Left ventricle myocardium inferior (tissue), 1 donor: Measurements from ENCODE around the gene PLCL2. TPM values are rescaled to one million over a fixed set of nuclear protein-coding genes. Genes with fewer than 3 reads are reported as not detected.

Source experiments
- DNase-seq: peaks from one replicate; pipeline ENCODE4 v3.0.0-alpha.2; 2020
- H3K27ac ChIP-seq: fragments of 200-600 bp; replicated peaks from 2 replicates; pipeline ENCODE4 v1.8.0; 2021
- H3K27me3 ChIP-seq: fragments of 200-600 bp; 2 replicates; pipeline ENCODE4 v1.8.0; 2021; ENCODE audit warnings: low read depth
- H3K36me3 ChIP-seq: fragments of 200-600 bp; 2 replicates; pipeline ENCODE4 v1.8.0; 2021
- H3K4me1 ChIP-seq: fragments of 200-600 bp; 2 replicates; pipeline ENCODE4 v1.8.0; 2021
- H3K4me3 ChIP-seq: fragments of 200-600 bp; 2 replicates; pipeline ENCODE4 v1.8.0; 2021; ENCODE audit warnings: mild to moderate bottlenecking, moderate library complexity
- H3K9me3 ChIP-seq: fragments of 200-600 bp; replicated peaks from 2 replicates; pipeline ENCODE4 v1.8.0; 2021
- intact Hi-C: fragments of 100-400 bp; cut with micrococcal nuclease; formaldehyde crosslinking; loops from one replicate; pipeline ENCODE4 v1.11.0; 2022
- total RNA-seq: library from RNA; stranded (reverse); fragmentation: NEBNext Ultra II Directional; extraction: Animal tissue kit (Norgen Biotek cat#: 25700); gene quantifications from one replicate; pipeline ENCODE4 v1.2.1, GENCODE V29; 2021
- TF ChIP-seq, protein P1 (sequence below): fragments of 200-600 bp; IDR thresholded peaks from 2 replicates; pipeline ENCODE4 v1.8.0; 2021; ENCODE audit warnings: antibody characterized with exemption, mild to moderate bottlenecking, borderline replicate concordance
- donor health status: DM: no; HTN: yes; CAD: no; lungs with severe emphysema.

PLCL2 gene
- total RNA-seq, 1 donor from 2014 or later: 48.1 TPM

GRCh38 chr3:17087509-17087908 lies 202.8 kb downstream of the PLCL2 start:
- Histone ChIP-seq H3K27me3 (no peaks in the 10 kb centered on the region), H3K27ac (peak overlapping the region; percentile 76), H3K36me3 (peaks cover 9% of the 10 kb centered on the region), H3K4me3 (no peak overlapping the region), H3K4me1 (peaks cover 52% of the 10 kb centered on the region), H3K9me3 (no peaks in the 10 kb centered on the region)
- TF ChIP-seq, protein P1, sequence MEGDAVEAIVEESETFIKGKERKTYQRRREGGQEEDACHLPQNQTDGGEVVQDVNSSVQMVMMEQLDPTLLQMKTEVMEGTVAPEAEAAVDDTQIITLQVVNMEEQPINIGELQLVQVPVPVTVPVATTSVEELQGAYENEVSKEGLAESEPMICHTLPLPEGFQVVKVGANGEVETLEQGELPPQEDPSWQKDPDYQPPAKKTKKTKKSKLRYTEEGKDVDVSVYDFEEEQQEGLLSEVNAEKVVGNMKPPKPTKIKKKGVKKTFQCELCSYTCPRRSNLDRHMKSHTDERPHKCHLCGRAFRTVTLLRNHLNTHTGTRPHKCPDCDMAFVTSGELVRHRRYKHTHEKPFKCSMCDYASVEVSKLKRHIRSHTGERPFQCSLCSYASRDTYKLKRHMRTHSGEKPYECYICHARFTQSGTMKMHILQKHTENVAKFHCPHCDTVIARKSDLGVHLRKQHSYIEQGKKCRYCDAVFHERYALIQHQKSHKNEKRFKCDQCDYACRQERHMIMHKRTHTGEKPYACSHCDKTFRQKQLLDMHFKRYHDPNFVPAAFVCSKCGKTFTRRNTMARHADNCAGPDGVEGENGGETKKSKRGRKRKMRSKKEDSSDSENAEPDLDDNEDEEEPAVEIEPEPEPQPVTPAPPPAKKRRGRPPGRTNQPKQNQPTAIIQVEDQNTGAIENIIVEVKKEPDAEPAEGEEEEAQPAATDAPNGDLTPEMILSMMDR: no peak
- intact Hi-C loops: no loop called here
- DNase-seq: no peak

DNA sequence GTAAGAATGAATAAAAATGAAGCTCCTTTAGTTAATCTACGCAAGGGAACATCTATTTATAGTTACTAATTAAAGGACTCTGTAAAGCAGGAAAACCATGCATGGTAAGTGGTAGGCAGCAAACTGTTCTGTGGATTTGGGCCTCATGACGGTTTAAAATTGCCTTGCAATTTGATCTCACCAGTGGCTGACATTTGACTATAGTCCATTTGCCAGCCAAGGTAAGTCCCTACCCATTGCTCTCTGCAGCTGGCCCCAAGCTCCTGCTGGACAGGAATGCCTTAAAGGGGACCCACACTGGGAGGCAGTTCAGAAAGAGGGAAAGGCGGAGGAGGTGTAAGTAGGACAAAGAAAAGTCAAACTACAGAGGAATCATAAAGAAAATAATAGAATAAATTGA lies 203.3 kb downstream of the PLCL2 start:
- Histone ChIP-seq H3K27ac (peak overlapping the region; percentile 76), H3K27me3 (no peaks in the 10 kb centered on the region), H3K9me3 (no peaks in the 10 kb centered on the region), H3K36me3 (peaks cover 9% of the 10 kb centered on the region), H3K4me3 (no peak overlapping the region), H3K4me1 (peaks cover 55% of the 10 kb centered on the region)
- intact Hi-C loops: no loop called here
- no peak for DNase-seq
- TF ChIP-seq, protein P1: no peak

DNA sequence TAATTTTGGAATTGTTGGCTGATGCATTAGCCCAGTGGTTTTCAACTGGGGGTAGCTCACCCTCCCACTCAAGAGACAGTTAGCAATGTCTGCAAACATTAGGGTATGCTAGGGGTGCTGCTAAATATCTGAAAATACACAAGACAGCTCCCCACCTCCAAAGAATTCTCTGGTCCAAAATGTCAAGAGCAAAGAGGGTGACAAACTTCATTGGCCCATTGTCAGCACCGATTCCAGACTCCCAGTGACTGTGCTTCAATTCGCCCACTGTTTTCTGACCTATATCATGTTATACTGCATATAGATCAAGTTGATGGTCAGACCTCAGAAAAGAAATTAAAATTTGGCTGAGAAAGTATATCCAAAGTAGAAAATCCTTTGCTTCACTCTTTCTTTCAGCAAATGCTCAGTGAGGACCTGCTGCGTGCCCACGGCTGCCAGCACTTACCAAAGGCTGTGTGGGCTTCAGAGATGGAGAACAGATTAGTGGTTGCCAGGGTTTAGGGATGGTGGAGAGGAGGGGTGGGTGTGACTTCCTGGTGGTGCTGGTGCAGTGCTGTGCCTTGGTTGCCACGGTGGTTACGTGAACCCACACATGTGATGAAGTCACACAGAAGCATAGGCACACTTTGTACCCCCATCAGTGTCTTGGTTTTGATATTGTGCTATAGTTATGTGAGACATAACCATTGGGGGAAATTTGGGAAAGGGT lies 204.0 kb downstream of the PLCL2 start:
- intact Hi-C loops: no loop called here
- no peaks in the 10 kb centered on the region for H3K27me3 ChIP-seq
- no peaks in the 10 kb centered on the region for H3K9me3 ChIP-seq
- DNase-seq: no peak
- no peak overlapping the region for H3K4me3 ChIP-seq
- H3K4me1 ChIP-seq: peaks cover 55% of the 10 kb centered on the region
- H3K27ac ChIP-seq: peak overlapping the region; percentile 76
- TF ChIP-seq, protein P1: no peak
- H3K36me3 ChIP-seq: peaks cover 9% of the 10 kb centered on the region

DNA sequence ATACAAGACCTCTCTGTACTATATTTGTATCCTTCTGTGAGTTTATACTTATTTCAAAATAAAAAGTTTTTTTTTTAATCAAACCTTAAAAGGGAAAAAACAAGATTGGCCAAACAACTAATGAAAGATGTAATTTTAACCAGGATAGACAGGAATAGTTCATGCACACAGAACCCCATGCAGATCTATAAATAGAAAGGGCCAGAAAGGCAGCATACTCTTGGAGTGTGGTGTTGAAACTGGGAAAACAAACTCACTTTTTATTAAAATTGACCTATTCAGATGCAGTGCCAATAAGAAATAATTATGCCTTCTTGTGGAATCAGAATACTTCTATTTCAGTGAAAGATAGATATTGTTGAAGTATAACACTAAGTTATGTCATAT lies 204.6 kb downstream of the PLCL2 start:
- Histone ChIP-seq H3K27me3 (no peaks in the 10 kb centered on the region), H3K4me3 (no peak overlapping the region), H3K9me3 (no peaks in the 10 kb centered on the region), H3K27ac (peak overlapping the region; percentile 76), H3K4me1 (peaks cover 55% of the 10 kb centered on the region), H3K36me3 (peaks cover 9% of the 10 kb centered on the region)
- TF ChIP-seq, protein P1: no peak
- intact Hi-C loops: no loop called here
- DNase-seq: no peak

DNA sequence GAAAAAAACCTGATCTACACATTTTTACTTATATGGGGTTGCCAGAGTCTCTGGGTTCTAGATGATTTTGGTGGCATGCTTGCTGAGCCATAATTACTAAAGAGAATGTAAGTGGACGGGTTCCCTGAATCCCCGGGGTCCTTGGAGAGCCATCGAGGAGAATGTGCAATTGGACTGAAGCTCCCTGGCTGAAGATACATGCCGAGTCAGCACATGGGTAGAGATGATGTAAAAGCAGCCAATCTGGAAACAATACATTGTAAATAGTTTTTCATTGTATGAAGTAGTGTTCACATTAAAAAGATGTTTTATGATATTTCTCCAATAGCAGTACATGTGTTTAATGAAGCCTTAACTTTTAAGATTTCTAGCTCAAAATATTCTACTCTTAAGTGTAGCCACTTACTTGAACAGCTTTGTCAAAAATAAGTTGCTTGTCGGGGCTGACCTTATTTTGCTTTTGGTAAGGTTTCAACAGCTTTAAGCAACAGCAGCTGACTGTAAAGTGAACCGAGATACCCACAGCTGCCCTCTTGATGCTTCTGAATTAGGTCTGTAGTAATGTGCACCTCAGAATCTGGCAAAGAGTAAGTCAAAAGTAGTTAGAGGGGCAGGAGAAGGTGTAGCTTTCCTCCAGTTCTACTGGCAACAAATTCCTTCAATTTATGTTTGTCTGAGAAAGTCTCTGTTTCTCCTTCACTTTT lies 205.7 kb downstream of the PLCL2 start:
- Histone ChIP-seq H3K36me3 (peaks cover 3% of the 10 kb centered on the region), H3K4me3 (no peak overlapping the region), H3K4me1 (peaks cover 62% of the 10 kb centered on the region), H3K27ac (peak overlapping the region; percentile 76), H3K9me3 (no peaks in the 10 kb centered on the region), H3K27me3 (no peaks in the 10 kb centered on the region)
- intact Hi-C loops: no loop called here
- TF ChIP-seq, protein P1: no peak
- DNase-seq: no peak
